NCI-H2227 (cell line): ENCODE data around the gene FASN.
A peak's percentile ranks its signal among the peaks of the same experiment; 100 is the strongest.
"Not testable (repeated sequence)": the region's sequence is repeated elsewhere in the genome, so short reads cannot be mapped to it uniquely, and the experiment has no call there.

ENCODE experiments used
- DNase-seq: peaks from one replicate; lab custom pipeline; 2025; ENCODE audit not compliant: unreplicated experiment; lab: John Stamatoyannopoulos, UW

FASN gene

DNA sequence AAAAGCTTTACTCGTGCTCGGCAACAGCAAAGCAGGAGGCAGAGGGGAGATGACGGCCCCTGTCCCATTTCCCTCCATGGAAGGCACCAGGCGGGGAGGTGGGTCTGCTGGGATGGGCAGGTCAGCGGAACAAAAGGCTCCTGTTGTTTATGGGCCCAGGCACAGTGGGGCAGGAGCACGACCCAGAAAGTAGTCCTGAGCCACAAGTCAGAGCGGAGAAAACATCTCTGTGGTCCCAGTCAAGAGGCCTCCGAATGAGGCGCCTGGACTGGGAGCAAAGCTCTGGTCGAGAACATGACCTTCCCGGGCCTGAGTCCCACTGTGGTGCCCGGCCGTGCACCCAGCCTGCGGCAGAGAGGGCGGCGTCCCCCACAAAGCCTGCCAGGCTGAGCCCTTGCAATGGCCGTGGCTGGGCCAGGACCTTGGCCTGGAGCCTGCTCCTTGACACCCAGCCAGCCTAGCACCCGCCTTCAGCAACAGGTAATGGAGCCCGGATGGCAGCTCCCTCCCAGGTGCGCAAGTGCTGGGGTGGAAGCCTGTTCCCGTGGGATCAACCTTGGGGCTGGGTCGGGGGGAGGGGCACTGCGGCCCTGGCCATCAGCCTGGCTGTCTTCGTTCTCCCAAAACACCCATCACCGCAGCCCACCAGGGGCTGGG, 50.0 kb downstream of the FASN start:
- DNase-seq = no peak

GRCh38 chr17:82047379-82047778, 50.7 kb downstream of the FASN start:
- DNase-seq = no peak

GRCh38 chr17:82046903-82047302, 51.1 kb downstream of the FASN start:
- DNase-seq = no peak

DNA sequence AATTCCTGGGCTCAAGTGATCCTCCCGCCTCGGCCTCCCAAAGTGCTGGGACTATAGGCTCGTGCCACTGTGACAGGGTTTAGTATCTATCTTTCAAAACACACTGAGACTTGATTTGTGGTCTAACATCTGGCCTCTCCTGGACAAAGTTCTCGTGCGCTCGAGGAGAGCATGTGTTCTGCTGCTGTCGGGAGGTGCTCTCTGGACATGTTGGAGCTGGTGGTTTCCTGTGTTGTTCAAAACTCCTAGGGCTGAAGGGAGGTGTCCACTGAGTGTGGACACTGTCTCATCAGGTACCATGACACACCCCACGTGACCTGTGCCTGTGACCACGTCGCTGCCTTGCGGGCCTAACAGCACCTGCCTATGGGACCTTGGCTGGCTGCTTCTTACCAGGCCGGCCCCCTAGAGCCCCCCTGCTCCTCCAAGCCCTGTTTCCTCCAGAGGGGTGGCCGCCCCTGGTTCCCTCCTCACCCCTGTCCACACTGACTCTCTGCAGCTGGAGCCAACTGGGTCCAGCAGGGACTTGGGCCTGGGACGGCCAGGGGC, 52.0 kb downstream of the FASN start:
- DNase-seq = no peak

DNA sequence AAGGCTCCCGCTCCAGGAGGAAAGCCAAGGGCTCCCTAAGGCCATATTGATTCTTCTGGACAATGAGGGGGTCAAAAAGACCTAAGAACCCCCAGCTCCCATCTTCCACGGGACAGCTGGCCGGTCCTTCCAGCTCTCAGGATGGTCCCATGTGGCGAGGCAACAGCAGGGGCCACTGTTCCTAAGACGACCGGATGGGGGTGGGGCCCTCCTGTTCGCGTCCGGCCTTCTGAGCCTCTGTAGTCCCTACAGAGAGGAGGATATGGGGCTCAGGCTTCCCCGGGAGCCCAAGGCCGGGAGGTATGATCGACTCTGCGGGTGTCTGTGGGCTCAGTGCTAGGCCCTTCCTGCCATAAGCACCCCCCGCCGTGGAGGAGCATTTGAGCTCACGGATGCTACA, 54.5 kb downstream of the FASN start:
- DNase-seq = no peak

DNA sequence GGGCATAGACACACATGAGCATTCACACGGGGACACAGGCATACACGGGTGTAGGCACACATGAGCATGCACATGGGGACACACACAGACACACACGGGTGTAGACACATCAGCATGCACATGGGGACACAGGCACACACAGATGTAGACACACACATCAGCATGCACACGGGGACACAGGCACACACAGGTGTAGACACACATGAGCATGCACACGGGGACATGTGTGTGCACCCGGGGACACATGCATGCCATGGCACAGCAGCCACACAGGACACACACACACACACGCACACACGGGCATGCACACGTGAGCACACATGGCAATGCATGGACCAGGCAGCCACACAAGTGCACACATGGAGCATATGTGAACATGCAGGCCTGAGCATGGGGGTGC, 55.4 kb downstream of the FASN start:
- no peak for DNase-seq

DNA sequence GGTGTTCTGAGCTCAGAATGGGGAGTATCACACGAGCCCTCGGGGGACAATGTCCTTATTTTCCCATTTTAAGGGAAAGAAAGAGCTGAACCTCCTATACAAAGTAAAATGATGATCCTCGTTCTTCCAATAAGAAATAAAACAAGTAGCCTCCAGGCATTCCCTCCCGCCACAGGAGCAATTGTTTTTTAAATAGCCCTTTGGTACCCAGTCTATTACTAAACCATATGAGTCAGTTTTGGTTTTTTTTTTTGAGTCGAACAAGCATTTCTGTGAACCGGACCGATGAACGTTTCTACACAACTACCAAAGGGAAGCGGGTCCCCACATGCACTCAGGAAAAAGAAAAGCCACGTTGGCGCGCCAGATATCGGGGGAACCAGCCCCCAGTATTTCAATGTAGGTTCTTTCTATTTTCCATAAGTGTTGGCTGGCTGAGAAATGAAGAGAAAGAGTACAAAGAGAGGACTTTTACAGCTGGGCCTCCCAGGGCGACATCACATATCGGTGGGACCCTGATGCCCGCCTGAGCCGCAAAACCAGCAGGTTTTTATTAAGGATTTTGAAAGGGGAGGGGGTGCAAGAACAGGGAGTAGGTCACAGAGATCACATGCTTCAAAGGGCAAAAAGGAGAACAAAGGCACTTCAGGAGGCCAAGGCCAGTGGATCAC, 56.8 kb downstream of the FASN start:
- DNase-seq = no peak

GRCh38 chr17:82039695-82040299, 58.2 kb downstream of the FASN start:
- no peak for DNase-seq

DNA sequence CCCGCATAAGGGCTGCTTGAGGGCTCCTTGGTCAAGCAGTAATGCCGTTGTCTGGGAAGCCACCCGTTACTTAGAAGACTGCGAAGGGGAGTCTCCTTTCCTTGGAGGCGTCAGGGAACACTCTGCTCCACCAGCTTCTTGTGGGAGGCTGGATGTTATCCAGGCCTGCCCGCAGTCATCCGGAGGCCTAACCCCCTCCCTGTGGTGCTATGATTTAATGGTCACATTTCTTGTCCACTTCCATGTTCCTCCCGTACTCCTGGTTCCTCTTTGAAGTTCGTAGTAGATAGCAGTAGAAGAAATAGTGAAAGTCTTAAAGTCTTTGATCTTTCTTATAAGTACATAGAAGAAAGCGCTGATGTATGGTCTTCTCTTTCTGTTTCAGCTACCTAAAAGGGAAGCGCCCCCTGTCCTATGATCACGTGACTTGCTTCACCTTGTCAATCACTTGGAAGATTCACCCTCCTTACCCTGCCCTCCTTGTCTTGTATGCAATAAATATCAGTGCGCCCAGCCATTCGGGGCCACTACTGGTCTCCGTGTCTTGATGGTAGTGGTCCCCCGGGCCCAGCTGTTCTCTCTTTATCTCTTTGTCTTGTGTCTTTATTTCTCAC, 59.1 kb downstream of the FASN start:
- DNase-seq = not testable (repeated sequence)

DNA sequence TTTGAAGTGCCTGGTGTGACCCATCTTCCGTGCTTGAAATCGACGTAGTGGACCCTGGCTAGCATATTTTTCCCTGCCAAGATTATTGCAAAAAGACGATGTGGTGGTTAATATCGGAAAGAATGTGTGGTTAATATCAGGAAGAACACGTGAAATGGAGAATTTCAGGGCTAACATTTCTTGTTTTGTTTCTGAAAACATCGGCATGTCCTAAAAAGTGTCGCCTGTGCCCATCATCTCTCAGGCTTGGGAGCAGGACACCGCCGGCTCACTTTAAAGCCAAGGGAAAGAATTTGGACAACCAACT, 60.2 kb downstream of the FASN start:
- no peak for DNase-seq

DNA sequence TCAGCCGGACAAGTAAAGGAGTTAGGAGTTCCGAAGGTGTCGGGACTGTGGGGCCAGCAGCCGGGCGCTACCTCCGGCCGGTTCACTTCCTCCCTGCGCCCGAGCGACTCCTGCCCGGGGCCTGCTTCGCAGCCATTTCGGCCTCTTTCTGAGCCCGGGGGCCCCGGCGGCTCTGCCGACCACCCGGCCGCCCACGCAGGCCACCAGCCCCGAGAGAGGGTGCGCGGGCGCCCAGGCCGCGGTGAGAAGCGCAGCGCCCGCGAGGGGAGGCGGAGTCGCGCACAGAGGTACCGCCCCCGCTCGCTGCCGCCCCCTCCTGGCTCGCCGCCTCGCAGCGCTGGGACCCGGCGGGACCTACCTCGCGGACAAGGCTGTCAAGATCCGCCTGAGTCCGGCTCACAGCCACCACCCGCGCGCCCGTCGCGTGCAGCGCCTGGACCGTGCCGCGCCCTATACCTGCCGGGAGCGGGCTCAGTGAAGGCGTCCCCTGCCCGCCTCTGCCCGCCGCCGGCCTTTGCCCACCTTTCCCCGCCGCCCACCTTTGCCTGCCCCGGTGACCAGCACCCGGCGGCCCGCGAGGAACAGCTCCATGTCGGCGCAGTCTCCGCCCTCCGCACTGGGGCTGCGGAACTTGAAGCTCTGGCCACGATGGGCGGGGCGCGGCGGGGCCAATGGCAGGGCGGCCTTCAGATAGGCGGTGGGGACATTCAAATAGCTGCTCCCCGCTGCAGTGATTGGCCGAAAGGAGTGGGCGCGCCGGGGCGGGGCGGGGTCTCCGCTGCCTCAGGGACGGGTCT, 60.7 kb downstream of the FASN start, which contains the start of gene DCXR:
Gene DCXR, minus strand, starts transcription at position 606 of the 797 bp plus-strand sequence. Its CDS starts 15 bp downstream, at position 591.
- DNase-seq = peak; percentile 97

DNA sequence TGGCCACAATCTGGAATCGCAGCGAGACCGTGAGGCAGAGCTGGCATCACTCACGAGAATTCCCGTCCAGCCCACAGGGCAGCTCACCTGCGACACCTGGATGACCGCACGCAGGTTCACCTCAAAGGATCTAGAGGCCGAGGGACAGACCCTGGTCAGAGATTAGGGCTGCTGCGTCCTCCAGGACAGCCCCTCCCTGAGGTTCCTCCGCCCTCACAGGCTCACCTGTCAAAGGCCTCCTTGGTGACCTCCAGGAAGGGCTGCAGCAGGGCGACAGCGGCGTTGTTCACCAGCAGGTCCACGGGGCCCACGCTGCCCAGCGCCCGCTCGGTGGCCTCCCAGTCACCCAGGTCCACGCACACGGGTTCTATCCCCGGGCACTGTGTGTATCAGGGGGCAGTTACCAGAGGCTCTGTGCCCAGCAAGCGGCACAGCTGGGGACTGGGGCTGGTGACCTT, 61.4 kb downstream of the FASN start:
- no peak for DNase-seq

DNA sequence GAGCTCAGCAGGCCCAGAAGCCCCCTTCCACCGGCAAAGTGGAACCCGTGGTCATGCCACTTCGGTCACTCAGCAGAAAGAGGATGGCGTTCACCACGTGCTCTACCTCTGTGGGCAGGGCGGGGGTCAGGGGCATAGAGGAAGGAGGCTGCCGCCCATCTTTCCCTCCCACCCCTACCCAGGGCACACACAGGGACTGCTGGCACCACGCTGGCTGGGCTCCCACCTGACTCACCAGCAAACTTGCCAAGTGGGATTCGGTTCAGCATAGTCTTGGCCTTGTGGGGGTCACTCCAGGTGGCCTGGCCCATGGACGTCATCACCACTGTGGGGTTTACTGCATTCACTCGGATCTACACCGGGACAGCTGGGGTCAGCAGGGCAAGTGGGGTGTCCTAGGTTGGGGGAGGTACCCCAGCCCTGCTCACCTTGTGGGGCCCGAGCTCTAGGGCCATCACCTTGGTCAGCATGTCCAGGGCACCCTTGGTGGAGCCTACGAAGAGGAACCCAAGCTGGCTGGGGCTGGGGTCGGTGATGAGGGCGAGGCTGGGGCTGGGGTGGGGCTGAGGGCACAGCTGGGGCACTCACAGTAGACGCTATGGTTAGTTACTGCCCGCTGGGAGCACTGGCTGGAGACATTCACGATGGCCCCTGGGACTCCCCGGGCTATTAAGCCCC, 61.9 kb downstream of the FASN start:
- DNase-seq = no peak

GRCh38 chr17:82035488-82035887, 62.5 kb downstream of the FASN start:
- no peak for DNase-seq

GRCh38 chr17:82034371-82035011, 63.5 kb downstream of the FASN start:
- DNase-seq = no peak

DNA sequence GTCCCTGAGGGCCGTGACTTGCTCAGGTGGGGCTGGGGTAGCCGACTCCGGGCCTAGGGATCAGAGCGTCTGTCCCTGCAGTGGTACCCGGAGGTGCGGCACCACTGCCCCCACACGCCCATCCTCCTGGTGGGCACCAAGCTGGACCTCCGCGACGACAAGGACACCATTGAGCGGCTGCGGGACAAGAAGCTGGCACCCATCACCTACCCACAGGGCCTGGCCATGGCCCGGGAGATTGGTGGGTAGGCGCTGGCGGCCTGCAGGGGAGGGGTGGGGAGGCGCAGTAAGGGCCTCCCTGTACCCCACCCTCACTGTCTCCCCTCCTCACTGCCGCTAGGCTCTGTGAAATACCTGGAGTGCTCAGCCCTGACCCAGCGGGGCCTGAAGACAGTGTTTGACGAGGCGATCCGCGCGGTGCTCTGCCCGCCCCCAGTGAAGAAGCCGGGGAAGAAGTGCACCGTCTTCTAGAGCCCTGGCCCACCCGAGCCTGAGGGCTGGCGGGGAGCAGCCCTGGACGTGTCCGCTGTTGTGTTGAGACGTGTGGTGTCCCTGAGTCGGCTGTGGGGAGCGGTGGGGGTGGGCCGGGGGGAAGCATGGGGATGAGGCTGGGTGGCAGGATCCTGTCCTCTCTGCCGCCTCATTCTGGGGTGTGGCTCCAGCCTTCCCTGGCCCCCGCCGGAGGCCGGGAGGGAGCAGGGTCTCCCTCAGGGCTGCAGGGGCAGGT, 64.5 kb downstream of the FASN start:
- DNase-seq = no peak

DNA sequence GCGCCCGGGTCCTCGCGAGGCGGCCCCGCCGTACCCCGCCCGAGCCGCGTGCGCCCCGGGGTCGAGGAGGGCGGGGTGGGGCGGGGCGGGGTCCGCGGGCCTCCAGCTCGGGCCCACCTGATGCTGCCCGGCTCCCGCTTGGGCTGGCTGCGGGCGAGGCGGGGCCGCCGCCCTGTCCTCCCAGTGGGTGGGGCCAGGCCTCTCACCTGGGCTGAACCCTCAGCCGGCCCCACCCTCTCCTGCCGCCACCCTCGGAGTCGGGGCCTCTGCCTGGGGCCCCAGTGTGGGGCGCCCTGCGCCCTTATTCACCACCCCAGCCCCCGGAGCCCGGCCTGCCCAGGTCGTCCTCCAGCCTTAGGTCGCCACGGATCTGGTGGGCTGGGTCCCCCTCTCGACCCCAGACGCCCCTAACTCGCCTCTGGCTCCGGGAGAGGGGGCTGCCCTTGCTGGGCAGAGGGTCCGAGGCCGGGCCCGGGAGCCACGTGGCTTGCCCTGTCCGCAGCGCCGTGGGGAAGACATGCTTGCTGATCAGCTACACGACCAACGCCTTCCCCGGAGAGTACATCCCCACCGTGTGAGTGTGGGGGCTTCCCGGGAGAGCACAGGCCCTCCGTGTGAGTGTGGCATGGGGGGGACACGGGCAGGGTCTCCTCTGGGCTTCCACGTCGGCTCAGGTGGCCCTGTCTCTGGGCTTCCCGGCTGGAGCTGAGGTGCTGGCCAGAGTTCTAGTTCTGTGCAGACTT, 66.0 kb downstream of the FASN start:
- DNase-seq = peak; percentile 58

DNA sequence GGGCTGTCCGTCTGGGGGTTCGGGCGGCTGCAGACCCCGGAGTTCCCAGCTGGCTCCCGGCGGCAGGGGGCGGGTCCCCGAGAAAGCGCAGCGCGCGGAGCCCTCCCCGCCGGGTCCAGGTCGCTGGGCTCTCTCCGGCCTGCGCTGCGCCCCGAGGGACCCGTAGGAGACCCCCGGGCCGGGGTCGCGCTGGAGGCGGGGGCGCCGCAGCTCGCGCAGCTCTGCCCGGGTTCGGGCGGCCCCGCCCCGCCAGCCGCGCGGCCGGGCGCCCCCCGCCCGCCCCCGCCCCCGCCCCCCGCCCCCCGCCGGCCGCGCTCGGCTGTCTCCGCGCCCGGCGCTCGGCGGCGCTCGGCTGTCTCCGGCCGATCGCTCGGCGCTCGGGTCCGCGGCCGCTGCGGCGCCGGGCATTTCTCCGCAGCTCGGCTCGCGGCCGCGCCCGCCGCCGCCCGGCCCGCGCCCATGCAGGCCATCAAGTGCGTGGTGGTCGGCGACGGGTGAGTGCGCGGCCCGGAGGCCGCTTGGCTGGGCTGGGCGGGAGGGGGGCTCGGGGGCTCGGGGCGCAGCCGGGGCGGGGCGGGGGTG, 66.6 kb downstream of the FASN start, which contains the start of gene RAC3:
Gene RAC3, plus strand, starts transcription at position 376 of the 582 bp plus-strand sequence. Its CDS starts 84 bp downstream, at position 460.
- DNase-seq = peak; percentile 82
